NB4 (cell line): ENCODE data around the gene EIPR1.

Experiments used
- CTCF ChIP-seq: IDR thresholded peaks from one replicate; pipeline ENCODE4 v1.5.1; 2012; ENCODE audit warnings: low read depth, low read length
- MAX ChIP-seq: IDR thresholded peaks from 2 replicates; pipeline ENCODE4 v1.6.1; 2011; ENCODE audit warnings: low read depth, low read length
- POLR2A ChIP-seq: IDR thresholded peaks from 2 replicates; pipeline ENCODE4 v1.6.1; 2011; ENCODE audit warnings: mild to moderate bottlenecking; ENCODE audit not compliant: insufficient read length; ENCODE audit errors: extremely low read depth

GRCh38 chr2:3307901-3308300 is 69.7 kb downstream of the EIPR1 start:
- TF ChIP-seq CTCF (no peak), POLR2A (no peak), MAX (no peak)
